Activated T-cell treated with anti-CD3 and anti-CD28 coated beads, Interleukin-2, amount 50 U/mL, for 1 hour (primary cell): Measurements from ENCODE around the gene RPTOR.

Experiments
- DNase-seq: peaks from one replicate; pipeline ENCODE4 v3.0.0-alpha.2; 2020

RPTOR gene

DNA sequence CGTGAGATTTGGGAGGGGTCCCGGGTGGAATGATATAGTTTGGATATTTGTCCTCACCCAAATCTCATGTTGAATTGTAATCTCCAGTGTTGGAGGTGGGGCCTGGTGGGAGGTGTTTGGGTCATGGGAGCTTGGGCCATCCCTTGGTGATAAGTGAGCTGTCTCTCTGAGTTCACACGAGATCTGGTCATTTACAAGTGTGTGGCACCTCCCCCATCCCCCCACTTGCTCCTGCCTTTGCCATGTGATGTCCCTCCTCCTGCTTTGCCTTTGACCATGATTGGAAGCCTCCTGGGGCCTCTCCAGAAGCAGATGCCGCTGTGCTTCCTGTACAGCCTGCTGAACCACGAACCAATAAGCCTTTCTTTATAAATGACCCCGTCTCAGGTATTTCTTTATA, 469.0 kb downstream of the RPTOR start:
- DNase-seq, result no peak

DNA sequence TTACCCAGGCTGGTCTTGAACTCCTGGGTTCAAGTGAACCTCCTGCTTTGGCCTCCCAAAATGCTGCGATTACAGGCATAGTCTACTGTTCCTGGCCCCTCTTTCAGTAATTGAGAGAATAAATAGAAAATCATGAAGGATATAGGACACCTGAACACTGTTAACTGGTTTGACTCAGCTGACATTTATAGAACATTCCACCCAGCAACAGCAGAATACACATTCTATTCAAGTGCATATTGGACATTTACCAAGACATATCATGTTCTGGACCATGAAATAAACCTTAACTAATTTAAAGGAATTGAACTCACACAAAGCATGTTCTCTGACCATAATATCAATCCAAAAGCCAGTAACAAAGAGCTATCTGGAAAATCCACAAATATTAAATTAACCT, 470.5 kb downstream of the RPTOR start:
- DNase-seq, result no peak
